Mucosa of descending colon (tissue), 3 donors: ENCODE results near the gene CHTF8. TPM values are rescaled to one million over a fixed set of nuclear protein-coding genes. Genes with fewer than 3 reads are reported as not detected.

Experiments
- ATAC-seq: fragments of 200-7000 bp; cut with Tn5 transposase; one replicate; pipeline ENCODE4 v1.9.1; 2020; ENCODE audit warnings: mild to moderate bottlenecking, moderate library complexity
- DNase-seq, 3 donors: peaks; one replicate each; pipeline ENCODE4 v3.0.0-alpha.2; 2020
- H3K36me3 ChIP-seq: fragments of 200-600 bp; one replicate; pipeline ENCODE4 v1.8.0; 2021; ENCODE audit warnings: low read depth, mild to moderate bottlenecking
- H3K4me1 ChIP-seq: fragments of 200-600 bp; one replicate; pipeline ENCODE4 v1.8.0; 2021; ENCODE audit warnings: low read depth, mild to moderate bottlenecking
- H3K4me3 ChIP-seq: fragments of 200-600 bp; one replicate; pipeline ENCODE4 v1.8.0; 2021; ENCODE audit warnings: mild to moderate bottlenecking
- H3K9me3 ChIP-seq: fragments of 200-600 bp; one replicate; pipeline ENCODE4 v1.8.0; 2021; ENCODE audit warnings: mild to moderate bottlenecking
- CTCF ChIP-seq: fragments of 200-600 bp; IDR thresholded peaks from one replicate; pipeline ENCODE4 v1.8.0; 2022; ENCODE audit warnings: antibody characterized with exemption, mild to moderate bottlenecking
- intact Hi-C, 2 donors: fragments of 100-400 bp; cut with DNase I in 1 of 2; cut with micrococcal nuclease in 1 of 2; formaldehyde crosslinking; loops; one replicate each; pipeline versions ENCODE4 v1.11.0 to v1.11.1; 2022; cut with DNase I, micrococcal nuclease
- total RNA-seq, 3 donors: library from RNA; stranded (reverse); fragmentation: NEBNext Ultra II Directional in 2 of 3; extraction: Animal tissue kit (Norgen Biotek cat#: 25700) in 2 of 3; gene quantifications; one replicate each; pipeline versions ENCODE4 v1.2.1 to v1.2.4, GENCODE V29; 2021 to 2023
- donor health status: DM: no; HTN: no; CAD: no; lungs with moderate emphysema.
- donor health status: DM: no; HTN: no; CAD: no.
- donor health status: DM: no; HTN: yes; CAD: no.

CHTF8 gene
- total RNA-seq, 3 donors from 2014 or later: 88.5 to 107 (median 94.5) TPM

DNA sequence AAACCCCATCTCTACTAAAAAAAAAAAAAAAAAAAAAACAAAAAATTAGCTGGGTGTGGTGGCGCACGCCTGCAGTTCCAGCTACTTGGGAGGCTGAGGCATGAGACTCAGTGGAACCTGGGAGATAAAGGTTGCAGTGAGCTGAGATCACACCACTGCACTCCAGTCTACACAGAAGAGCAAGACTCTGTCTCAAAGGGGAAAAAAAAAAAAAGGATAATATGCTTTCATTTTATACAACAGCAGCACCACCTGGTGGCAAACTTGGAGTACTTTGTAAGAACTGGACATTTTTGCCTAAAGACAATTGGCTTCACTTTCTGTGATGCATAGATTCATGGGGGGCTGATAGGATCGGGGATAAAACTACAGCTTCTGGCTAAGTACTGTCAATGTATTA, 8.5 kb downstream of the CHTF8 start:
- Histone ChIP-seq H3K9me3 (no peaks in the 10 kb centered on the region), H3K36me3 (no peaks in the 10 kb centered on the region), H3K4me3 (no peak overlapping the region), H3K4me1 (no peaks in the 10 kb centered on the region)
- peak; percentile 15 for TF ChIP-seq CTCF
- DNase-seq (peak in 1 of 3 donors; percentile 78), ATAC-seq (peak; percentile 80)
- intact Hi-C loops: loop anchor here in 1 of 2 donors (10.0 kb wide), 1 partner anchor 599 kb away; no protein-coding TSS in a partner anchor

DNA sequence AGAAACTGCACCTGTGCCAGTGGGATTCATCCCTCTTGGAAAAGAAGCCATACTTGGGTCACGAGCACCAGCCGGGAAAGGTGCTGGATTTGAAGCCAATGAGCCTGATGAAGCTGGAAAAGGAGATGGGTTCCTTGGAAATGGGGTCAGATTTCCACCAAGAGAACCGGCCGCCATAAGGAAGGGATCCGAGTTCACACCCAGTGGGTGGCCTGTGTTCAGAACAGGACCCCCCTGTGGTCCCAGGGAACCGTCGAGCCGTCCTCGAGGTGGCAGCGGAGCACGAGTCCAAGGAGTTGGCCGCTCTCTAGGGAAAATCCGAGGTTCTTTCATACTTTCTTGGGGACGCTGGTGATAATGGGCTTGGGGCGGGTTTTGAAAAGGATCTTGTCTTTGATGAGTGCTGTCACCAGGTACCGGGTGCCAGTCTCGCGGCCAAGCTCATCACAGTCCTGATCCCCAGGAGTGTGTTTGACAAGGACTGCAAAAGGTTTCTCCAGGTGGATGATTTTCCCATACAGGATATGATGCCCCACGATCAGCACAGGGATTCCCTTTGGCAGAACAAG, 12.2 kb downstream of the CHTF8 start:
- H3K9me3 ChIP-seq: no peaks in the 10 kb centered on the region
- intact Hi-C loops: loop anchor here in 1 of 2 donors (10.0 kb wide), 1 partner anchor 595 kb away; no protein-coding TSS in a partner anchor
- TF ChIP-seq CTCF: no peak
- DNase-seq (peak in 1 of 3 donors; percentile 33), ATAC-seq (no peak)
- H3K36me3 ChIP-seq: no peaks in the 10 kb centered on the region
- no peak overlapping the region for H3K4me3 ChIP-seq
- H3K4me1 ChIP-seq: no peaks in the 10 kb centered on the region

GRCh38 chr16:69119536-69119935, 12.9 kb downstream of the CHTF8 start:
- intact Hi-C loops: loop anchor here in 1 of 2 donors (10.0 kb wide), 1 partner anchor 215 kb away; no protein-coding TSS in a partner anchor
- DNase-seq (no peak), ATAC-seq (no peak)
- Histone ChIP-seq H3K9me3 (no peaks in the 10 kb centered on the region), H3K4me1 (no peaks in the 10 kb centered on the region), H3K4me3 (no peak overlapping the region), H3K36me3 (no peaks in the 10 kb centered on the region)
- TF ChIP-seq CTCF: no peak

- peak in 1 of 3 donors; percentile 12 for DNase-seq
- no peak for ATAC-seq
- Histone ChIP-seq H3K36me3 (no peaks in the 10 kb centered on the region), H3K4me1 (no peaks in the 10 kb centered on the region), H3K4me3 (no peak overlapping the region), H3K9me3 (no peaks in the 10 kb centered on the region)
- intact Hi-C loops: loop anchor here in 1 of 2 donors (10.0 kb wide), 1 partner anchor 214 kb away; no protein-coding TSS in a partner anchor
- no peak for TF ChIP-seq CTCF
These were observed 13.4 kb downstream of the CHTF8 start for GRCh38 chr16:69118994-69119393.

GRCh38 chr16:69118468-69118867, 13.9 kb downstream of the CHTF8 start:
- no peak for ATAC-seq
- TF ChIP-seq CTCF: no peak

More at GRCh38 chr16:69118468-69118867, 13.9 kb downstream of the CHTF8 start:
- Histone ChIP-seq H3K4me3 (no peak overlapping the region), H3K9me3 (no peaks in the 10 kb centered on the region), H3K36me3 (no peaks in the 10 kb centered on the region), H3K4me1 (no peaks in the 10 kb centered on the region)
- intact Hi-C loops: loop anchor here in 1 of 2 donors (10.0 kb wide), 1 partner anchor 214 kb away; no protein-coding TSS in a partner anchor
- DNase-seq: no peak
